ENCODE data around the gene UNG. TPM values are rescaled to one million over a fixed set of nuclear protein-coding genes. Genes with fewer than 3 reads are reported as not detected.

The UNG gene
- total and polyA plus RNA-seq, 11 donors: 14.5 to 37.8 (median 25.3) TPM

DNA sequence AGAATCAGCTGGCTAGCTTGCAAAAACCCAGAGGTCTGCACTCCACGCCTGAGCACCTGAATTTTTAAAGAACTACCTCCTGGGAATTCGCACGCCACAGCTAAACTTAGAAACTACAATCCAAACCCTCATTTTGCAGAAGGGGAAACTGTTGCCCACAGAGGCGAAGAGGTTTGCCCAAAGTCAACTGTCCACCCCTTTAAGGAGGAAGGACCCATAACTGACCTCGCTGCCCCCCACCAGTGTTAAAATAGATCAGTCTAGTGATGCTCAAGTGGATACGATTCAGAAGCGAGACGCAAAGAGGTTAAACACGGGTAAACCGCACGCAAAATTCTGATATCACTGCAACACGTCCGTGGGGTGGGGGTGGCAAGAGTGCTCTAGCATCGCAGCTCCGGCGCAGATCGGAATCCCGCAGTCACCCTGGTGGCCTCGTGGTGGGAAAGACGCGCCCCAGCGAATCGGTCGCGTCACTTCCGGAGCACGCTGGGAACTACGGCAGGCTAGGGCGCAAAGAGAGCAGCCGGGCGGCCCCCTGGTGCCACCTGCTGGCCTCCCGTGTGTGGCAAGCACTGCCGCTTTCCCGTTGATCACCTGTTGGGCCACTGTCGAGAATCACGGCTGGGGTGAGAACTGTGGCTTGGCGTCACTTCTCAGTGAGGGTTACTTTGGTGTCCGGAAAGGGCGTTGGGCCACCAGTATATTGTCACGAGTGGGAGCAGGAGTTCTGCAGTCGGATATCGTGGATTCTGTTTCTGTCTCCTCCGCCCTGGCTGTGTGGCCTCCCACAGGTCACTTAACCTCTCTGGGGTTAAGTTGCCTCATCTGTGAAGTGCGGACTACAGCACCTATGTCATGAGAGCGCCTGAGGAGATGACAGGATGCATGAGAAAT lies 4.1 kb upstream of the UNG start, which contains the start of gene ALKBH2:
TSS of gene ALKBH2 (minus strand) at position 451 of the 897 bp plus-strand sequence. CDS start 686 bp downstream, outside the sequence.
- intact Hi-C loops (cut with DNase I): loop anchor here in 9 of 10 donors (1.0 to 10.0 kb wide), 15 partner anchors 41 to 531 kb away; partner anchors contain the start of genes ISCU (in 5 of the 9), SART3 (in 5 of the 9), DAO (in 2 of the 9) and SSH1 (in 1 of the 9)

DNA sequence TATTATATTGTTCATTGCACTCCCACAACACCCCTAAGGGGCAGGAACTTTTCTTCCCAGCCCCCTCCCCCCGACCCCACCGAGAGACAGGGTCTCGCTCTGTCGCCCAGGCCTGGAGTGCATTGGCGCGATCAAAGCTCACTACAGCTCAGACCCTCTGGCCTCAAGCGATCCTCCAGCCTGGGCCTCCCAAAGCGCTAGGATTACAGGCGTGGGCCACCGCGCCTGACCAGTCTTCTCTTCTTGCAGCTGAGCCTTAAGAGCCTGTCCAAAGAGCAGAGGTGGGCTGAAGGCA lies 310 bp upstream of the UNG start:
- Histone ChIP-seq H3K4me3 (peak overlapping the region in 3 of 12 donors; percentile 56 to 91 (median 85)), H3K36me3 (peaks cover 0 to 24% (median 6%) of the 10 kb centered on the region in 9 donors), H3K4me1 (peaks cover 0 to 43% (median 31%) of the 10 kb centered on the region in 12 donors), H3K27me3 (no peaks in the 10 kb centered on the region), H3K9me3 (no peaks in the 10 kb centered on the region), H3K27ac (no peak overlapping the region)
- no peak for DNase-seq
- TF ChIP-seq, protein P1, sequence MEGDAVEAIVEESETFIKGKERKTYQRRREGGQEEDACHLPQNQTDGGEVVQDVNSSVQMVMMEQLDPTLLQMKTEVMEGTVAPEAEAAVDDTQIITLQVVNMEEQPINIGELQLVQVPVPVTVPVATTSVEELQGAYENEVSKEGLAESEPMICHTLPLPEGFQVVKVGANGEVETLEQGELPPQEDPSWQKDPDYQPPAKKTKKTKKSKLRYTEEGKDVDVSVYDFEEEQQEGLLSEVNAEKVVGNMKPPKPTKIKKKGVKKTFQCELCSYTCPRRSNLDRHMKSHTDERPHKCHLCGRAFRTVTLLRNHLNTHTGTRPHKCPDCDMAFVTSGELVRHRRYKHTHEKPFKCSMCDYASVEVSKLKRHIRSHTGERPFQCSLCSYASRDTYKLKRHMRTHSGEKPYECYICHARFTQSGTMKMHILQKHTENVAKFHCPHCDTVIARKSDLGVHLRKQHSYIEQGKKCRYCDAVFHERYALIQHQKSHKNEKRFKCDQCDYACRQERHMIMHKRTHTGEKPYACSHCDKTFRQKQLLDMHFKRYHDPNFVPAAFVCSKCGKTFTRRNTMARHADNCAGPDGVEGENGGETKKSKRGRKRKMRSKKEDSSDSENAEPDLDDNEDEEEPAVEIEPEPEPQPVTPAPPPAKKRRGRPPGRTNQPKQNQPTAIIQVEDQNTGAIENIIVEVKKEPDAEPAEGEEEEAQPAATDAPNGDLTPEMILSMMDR (IDR thresholded peaks at IDR 0.05): no peak
- no peak for TF ChIP-seq POLR2A (IDR thresholded peaks at IDR 0.05)
- ATAC-seq: no peak
- WGBS, 4 donors: 32 to 42% (median 38%) methylated on average over 11 of the region's 11 CpGs
- intact Hi-C loops (cut with DNase I): loop anchor here (5.0 to 10.0 kb wide), 8 partner anchors 142 to 535 kb away; partner anchors contain the start of genes ISCU (in 5 of the 10), SART3 (in 5 of the 10), DAO (in 2 of the 10) and SSH1 (in 1 of the 10)

More for the DNA sequence above, 4.1 kb upstream of the UNG start, which contains the start of gene ALKBH2:
- Histone ChIP-seq H3K27ac (peak within 1 kb of the TSS in 11 of 12 donors; percentile 2 to 82 (median 53)), H3K36me3 (peaks cover 0 to 30% (median 16%) of the 10 kb centered on the region in 9 donors), H3K27me3 (no peaks in the 10 kb centered on the region), H3K4me1 (peaks cover 0 to 31% (median 24%) of the 10 kb centered on the region in 12 donors), H3K9me3 (no peaks in the 10 kb centered on the region), H3K4me3 (peak within 1 kb of the TSS; percentile 4 to 69 (median 58))
- WGBS, 4 donors: 3 to 6% (median 5%) methylated on average over 37 to 45 of the region's 45 CpGs
- peak; percentile 92 to 96 (median 95) for DNase-seq
- peak; percentile 57 to 78 (median 78) for ATAC-seq
- TF ChIP-seq POLR2A (IDR thresholded peaks at IDR 0.05): peak in 1 of 2 donors; percentile 37
- TF ChIP-seq, protein P1 (IDR thresholded peaks at IDR 0.05): peak; percentile 97 to 100 (median 99)

DNA sequence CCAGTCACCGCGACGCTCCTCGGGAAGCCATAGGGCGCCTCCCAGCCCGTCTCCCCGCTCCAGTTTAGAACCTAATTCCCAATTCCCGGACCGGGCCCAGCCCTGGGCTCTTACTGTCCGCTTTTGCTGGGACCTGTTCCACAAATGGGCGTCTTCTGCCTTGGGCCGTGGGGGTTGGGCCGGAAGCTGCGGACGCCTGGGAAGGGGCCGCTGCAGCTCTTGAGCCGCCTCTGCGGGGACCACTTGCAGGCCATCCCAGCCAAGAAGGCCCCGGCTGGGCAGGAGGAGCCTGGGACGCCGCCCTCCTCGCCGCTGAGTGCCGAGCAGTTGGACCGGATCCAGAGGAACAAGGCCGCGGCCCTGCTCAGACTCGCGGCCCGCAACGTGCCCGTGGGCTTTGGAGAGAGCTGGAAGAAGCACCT lies 797 bp downstream of the UNG start:
- intact Hi-C loops (cut with DNase I): loop anchor here (5.0 to 10.0 kb wide), 8 partner anchors 143 to 536 kb away; partner anchors contain the start of genes ISCU (in 5 of the 10), SART3 (in 5 of the 10), DAO (in 2 of the 10) and SSH1 (in 1 of the 10)
- TF ChIP-seq, protein P1 (IDR thresholded peaks at IDR 0.05): peak in 1 of 12 donors; percentile 14
- TF ChIP-seq POLR2A (IDR thresholded peaks at IDR 0.05): peak in 1 of 2 donors; percentile 53
- peak overlapping the region; percentile 56 to 91 (median 72) for H3K4me3 ChIP-seq
- H3K9me3 ChIP-seq: no peaks in the 10 kb centered on the region
- peaks cover 0 to 34% (median 17%) of the 10 kb centered on the region in 9 donors for H3K36me3 ChIP-seq
- ATAC-seq (peak; percentile 39 to 69 (median 58)), DNase-seq (peak in 4 of 5 donors; percentile 78 to 88 (median 83))
- WGBS, 4 donors: 0 to 1% (median 0%) methylated on average over 2 to 32 of the region's 32 CpGs
- H3K27me3 ChIP-seq: no peaks in the 10 kb centered on the region
- H3K4me1 ChIP-seq: peaks cover 0 to 32% (median 21%) of the 10 kb centered on the region in 12 donors
- peak overlapping the region; percentile 76 to 96 (median 83) for H3K27ac ChIP-seq

Measured in heart left ventricle (tissue), 16 donors.